ENCODE results near the gene ZNF367.

Gene ZNF367

GRCh38 chr9:96453625-96454024 is 35.5 kb upstream of the ZNF367 start:
- peaks cover 0 to 4% of the 10 kb centered on the region in 2 donors for H3K27me3 ChIP-seq (ENCODE audit: control insufficient read depth in 2 of 2, insufficient read depth in 2 of 2, low read length in 2 of 2)
- no peak overlapping the region for H3K27ac ChIP-seq (ENCODE audit: low read depth in 2 of 2, low read length in 2 of 2)
- H3K4me3 ChIP-seq (ENCODE audit: low read length in 2 of 2): no peak overlapping the region
- peaks cover 11 to 14% of the 10 kb centered on the region in 2 donors for H3K4me1 ChIP-seq (ENCODE audit: control insufficient read depth in 2 of 2, insufficient read depth in 2 of 2, low read length in 2 of 2)
- no peaks in the 10 kb centered on the region for H3K36me3 ChIP-seq (ENCODE audit: control insufficient read depth in 2 of 2, insufficient read depth in 2 of 2, low read length in 2 of 2)
- no peaks in the 10 kb centered on the region for H3K9me3 ChIP-seq (ENCODE audit: control insufficient read depth in 2 of 2, low read length in 2 of 2)
- no peak overlapping the region for H3K9ac ChIP-seq (ENCODE audit: low read depth in 1 of 2, low read length in 2 of 2)

GRCh38 chr9:96450613-96451528 is 32.7 kb upstream of the ZNF367 start:
- Histone ChIP-seq H3K9me3 (ENCODE audit: control insufficient read depth in 2 of 2, low read length in 2 of 2) (no peaks in the 10 kb centered on the region), H3K4me1 (ENCODE audit: control insufficient read depth in 2 of 2, insufficient read depth in 2 of 2, low read length in 2 of 2) (peaks cover 11 to 14% of the 10 kb centered on the region in 2 donors), H3K27me3 (ENCODE audit: control insufficient read depth in 2 of 2, insufficient read depth in 2 of 2, low read length in 2 of 2) (peaks cover 0 to 4% of the 10 kb centered on the region in 2 donors), H3K27ac (ENCODE audit: low read depth in 2 of 2, low read length in 2 of 2) (peak overlapping the region in 1 of 2 donors; percentile 78), H3K36me3 (ENCODE audit: control insufficient read depth in 2 of 2, insufficient read depth in 2 of 2, low read length in 2 of 2) (no peaks in the 10 kb centered on the region), H3K4me3 (ENCODE audit: low read length in 2 of 2) (peak overlapping the region; percentile 76 to 89), H3K9ac (ENCODE audit: low read depth in 1 of 2, low read length in 2 of 2) (peak overlapping the region; percentile 63 to 78)

GRCh38 chr9:96449845-96450612 is 31.9 kb upstream of the ZNF367 start, which contains the start of gene HABP4:
Gene HABP4 (plus strand): TSS chr9:96450169. CDS start chr9:96450280, 111 bp downstream.
- Histone ChIP-seq H3K4me1 (ENCODE audit: control insufficient read depth in 2 of 2, insufficient read depth in 2 of 2, low read length in 2 of 2) (peaks cover 11 to 14% of the 10 kb centered on the region in 2 donors), H3K9ac (ENCODE audit: low read depth in 1 of 2, low read length in 2 of 2) (peak within 1 kb of the TSS; percentile 63 to 78), H3K4me3 (ENCODE audit: low read length in 2 of 2) (peak within 1 kb of the TSS; percentile 76 to 89), H3K27ac (ENCODE audit: low read depth in 2 of 2, low read length in 2 of 2) (peak within 1 kb of the TSS; percentile 76 to 78), H3K9me3 (ENCODE audit: control insufficient read depth in 2 of 2, low read length in 2 of 2) (no peaks in the 10 kb centered on the region), H3K36me3 (ENCODE audit: control insufficient read depth in 2 of 2, insufficient read depth in 2 of 2, low read length in 2 of 2) (no peaks in the 10 kb centered on the region), H3K27me3 (ENCODE audit: control insufficient read depth in 2 of 2, insufficient read depth in 2 of 2, low read length in 2 of 2) (peaks cover 0 to 4% of the 10 kb centered on the region in 2 donors)

GRCh38 chr9:96449523-96449844 is 31.3 kb upstream of the ZNF367 start:
- H3K9me3 ChIP-seq (ENCODE audit: control insufficient read depth in 2 of 2, low read length in 2 of 2): no peaks in the 10 kb centered on the region
- H3K27ac ChIP-seq (ENCODE audit: low read depth in 2 of 2, low read length in 2 of 2): peak overlapping the region in 1 of 2 donors; percentile 59
- H3K9ac ChIP-seq (ENCODE audit: low read depth in 1 of 2, low read length in 2 of 2): peak overlapping the region; percentile 14 to 38
- H3K4me1 ChIP-seq (ENCODE audit: control insufficient read depth in 2 of 2, insufficient read depth in 2 of 2, low read length in 2 of 2): peaks cover 11 to 14% of the 10 kb centered on the region in 2 donors
- H3K36me3 ChIP-seq (ENCODE audit: control insufficient read depth in 2 of 2, insufficient read depth in 2 of 2, low read length in 2 of 2): no peaks in the 10 kb centered on the region
- peak overlapping the region; percentile 68 to 89 for H3K4me3 ChIP-seq (ENCODE audit: low read length in 2 of 2)
- peaks cover 0 to 4% of the 10 kb centered on the region in 2 donors for H3K27me3 ChIP-seq (ENCODE audit: control insufficient read depth in 2 of 2, insufficient read depth in 2 of 2, low read length in 2 of 2)

GRCh38 chr9:96448546-96449170 is 30.5 kb upstream of the ZNF367 start:
- Histone ChIP-seq H3K27ac (ENCODE audit: low read depth in 2 of 2, low read length in 2 of 2) (no peak overlapping the region), H3K27me3 (ENCODE audit: control insufficient read depth in 2 of 2, insufficient read depth in 2 of 2, low read length in 2 of 2) (peaks cover 0 to 4% of the 10 kb centered on the region in 2 donors), H3K9me3 (ENCODE audit: control insufficient read depth in 2 of 2, low read length in 2 of 2) (no peaks in the 10 kb centered on the region), H3K9ac (ENCODE audit: low read depth in 1 of 2, low read length in 2 of 2) (no peak overlapping the region), H3K4me1 (ENCODE audit: control insufficient read depth in 2 of 2, insufficient read depth in 2 of 2, low read length in 2 of 2) (peaks cover 11 to 14% of the 10 kb centered on the region in 2 donors), H3K4me3 (ENCODE audit: low read length in 2 of 2) (no peak overlapping the region), H3K36me3 (ENCODE audit: control insufficient read depth in 2 of 2, insufficient read depth in 2 of 2, low read length in 2 of 2) (no peaks in the 10 kb centered on the region)

- H3K27me3 ChIP-seq (ENCODE audit: control insufficient read depth in 2 of 2, insufficient read depth in 2 of 2, low read length in 2 of 2): peaks cover 0 to 4% of the 10 kb centered on the region in 2 donors
- H3K4me1 ChIP-seq (ENCODE audit: control insufficient read depth in 2 of 2, insufficient read depth in 2 of 2, low read length in 2 of 2): peaks cover 11 to 14% of the 10 kb centered on the region in 2 donors
- H3K27ac ChIP-seq (ENCODE audit: low read depth in 2 of 2, low read length in 2 of 2): no peak overlapping the region
- no peaks in the 10 kb centered on the region for H3K36me3 ChIP-seq (ENCODE audit: control insufficient read depth in 2 of 2, insufficient read depth in 2 of 2, low read length in 2 of 2)
- no peak overlapping the region for H3K4me3 ChIP-seq (ENCODE audit: low read length in 2 of 2)
- H3K9ac ChIP-seq (ENCODE audit: low read depth in 1 of 2, low read length in 2 of 2): no peak overlapping the region
- H3K9me3 ChIP-seq (ENCODE audit: control insufficient read depth in 2 of 2, low read length in 2 of 2): no peaks in the 10 kb centered on the region
Measured at GRCh38 chr9:96447406-96447805, 29.2 kb upstream of the ZNF367 start.

- H3K9ac ChIP-seq (ENCODE audit: low read depth in 1 of 2, low read length in 2 of 2): no peak overlapping the region
- H3K9me3 ChIP-seq (ENCODE audit: control insufficient read depth in 2 of 2, low read length in 2 of 2): no peaks in the 10 kb centered on the region
- no peaks in the 10 kb centered on the region for H3K4me1 ChIP-seq (ENCODE audit: control insufficient read depth in 2 of 2, insufficient read depth in 2 of 2, low read length in 2 of 2)
- no peaks in the 10 kb centered on the region for H3K36me3 ChIP-seq (ENCODE audit: control insufficient read depth in 2 of 2, insufficient read depth in 2 of 2, low read length in 2 of 2)
- no peak overlapping the region for H3K27ac ChIP-seq (ENCODE audit: low read depth in 2 of 2, low read length in 2 of 2)
- no peak overlapping the region for H3K4me3 ChIP-seq (ENCODE audit: low read length in 2 of 2)
- no peaks in the 10 kb centered on the region for H3K27me3 ChIP-seq (ENCODE audit: control insufficient read depth in 2 of 2, insufficient read depth in 2 of 2, low read length in 2 of 2)
Measured at GRCh38 chr9:96442491-96442890, 24.3 kb upstream of the ZNF367 start.

GRCh38 chr9:96441798-96442445 is 23.8 kb upstream of the ZNF367 start:
- Histone ChIP-seq H3K4me1 (ENCODE audit: control insufficient read depth in 2 of 2, insufficient read depth in 2 of 2, low read length in 2 of 2) (no peaks in the 10 kb centered on the region), H3K27ac (ENCODE audit: low read depth in 2 of 2, low read length in 2 of 2) (no peak overlapping the region), H3K36me3 (ENCODE audit: control insufficient read depth in 2 of 2, insufficient read depth in 2 of 2, low read length in 2 of 2) (no peaks in the 10 kb centered on the region), H3K9me3 (ENCODE audit: control insufficient read depth in 2 of 2, low read length in 2 of 2) (no peaks in the 10 kb centered on the region), H3K4me3 (ENCODE audit: low read length in 2 of 2) (no peak overlapping the region), H3K9ac (ENCODE audit: low read depth in 1 of 2, low read length in 2 of 2) (no peak overlapping the region), H3K27me3 (ENCODE audit: control insufficient read depth in 2 of 2, insufficient read depth in 2 of 2, low read length in 2 of 2) (no peaks in the 10 kb centered on the region)

- Histone ChIP-seq H3K27ac (ENCODE audit: low read depth in 2 of 2, low read length in 2 of 2) (no peak overlapping the region), H3K9ac (ENCODE audit: low read depth in 1 of 2, low read length in 2 of 2) (no peak overlapping the region), H3K4me1 (ENCODE audit: control insufficient read depth in 2 of 2, insufficient read depth in 2 of 2, low read length in 2 of 2) (no peaks in the 10 kb centered on the region), H3K36me3 (ENCODE audit: control insufficient read depth in 2 of 2, insufficient read depth in 2 of 2, low read length in 2 of 2) (no peaks in the 10 kb centered on the region), H3K27me3 (ENCODE audit: control insufficient read depth in 2 of 2, insufficient read depth in 2 of 2, low read length in 2 of 2) (no peaks in the 10 kb centered on the region), H3K9me3 (ENCODE audit: control insufficient read depth in 2 of 2, low read length in 2 of 2) (no peaks in the 10 kb centered on the region), H3K4me3 (ENCODE audit: low read length in 2 of 2) (no peak overlapping the region)
Measured at GRCh38 chr9:96440671-96441199, 22.6 kb upstream of the ZNF367 start.
